ENCODE results near the gene NGEF.

GRCh38 chr2:232846055-232846454, 167.0 kb downstream of the NGEF start:
- TF ChIP-seq ZNF274 (IDR thresholded peaks at IDR 0.05; ENCODE audit: insufficient read depth, insufficient read length) (no peak), RELA (IDR thresholded peaks at IDR 0.05; ENCODE audit: borderline replicate concordance, partially characterized antibody) (no peak), CTCF (IDR thresholded peaks at IDR 0.05 in 2 of 3, conservative IDR thresholded peaks at IDR 0.05 in 1 of 3; ENCODE audit: control insufficient read depth in 2 of 3, extremely low read depth in 1 of 3, insufficient read depth in 1 of 3, low read depth in 3 of 3, low read length in 3 of 3) (no peak), BRCA1 (IDR thresholded peaks at IDR 0.05; ENCODE audit: low read depth, low read length) (no peak), GABPA (IDR thresholded peaks at IDR 0.05; ENCODE audit: low read depth) (no peak)
